H1 (cell line): ENCODE measurements around the gene GLIS2. TPM values are rescaled to one million over a fixed set of nuclear protein-coding genes. Genes with fewer than 3 reads are reported as not detected.

Source experiments
- CTCF ChIA-PET: fragments of 300-600 bp; sonication (Branson Sonifier 250); formaldehyde crosslinking; loops from one replicate; lab custom pipeline; 2021; ENCODE audit not compliant: partially characterized antibody; lab: Charles Lee
- POLR2A ChIA-PET: fragments of 300-600 bp; sonication (Branson Sonifier 250); formaldehyde crosslinking; loops from one replicate; lab custom pipeline; 2021; ENCODE audit warnings: inconsistent platforms; ENCODE audit not compliant: partially characterized antibody; lab: Charles Lee
- DNase-seq, 2 experiments: peaks; one replicate each; pipeline versions ENCODE4 v3.0.0 to v3.0.0-alpha.2; 2010 to 2022; ENCODE audit warnings: low spot score in 2 of 2, low read depth in 1 of 2, mixed read lengths in 1 of 2
- FAIRE-seq: peaks from 2 replicates; lab custom pipeline; 2011; peaks lifted over from hg19 to GRCh38; lab: Jason Lieb, UNC
- H2AFZ ChIP-seq: 2 replicates; pipeline ENCODE4 v1.8.1; 2012; ENCODE audit warnings: low read length, inconsistent platforms
- H2AK5ac ChIP-seq: 2 replicates; pipeline ENCODE4 v1.6.1; 2013; ENCODE audit warnings: low read depth, low read length
- H2BK120ac ChIP-seq: replicated peaks from 2 replicates; pipeline ENCODE3; 2013; ENCODE audit warnings: low read depth, low read length, inconsistent platforms
- H2BK12ac ChIP-seq: 2 replicates; pipeline ENCODE4 v1.6.1; 2013; ENCODE audit warnings: low read depth, low read length
- H2BK15ac ChIP-seq: 2 replicates; pipeline ENCODE4 v1.6.1; 2013; ENCODE audit warnings: low read length
- H2BK20ac ChIP-seq: 2 replicates; pipeline ENCODE4 v1.6.1; 2013; ENCODE audit warnings: low read length
- H2BK5ac ChIP-seq: 2 replicates; pipeline ENCODE4 v1.6.1; 2013; ENCODE audit warnings: low read depth, low read length
- H3K14ac ChIP-seq: 2 replicates; pipeline ENCODE4 v1.6.1; 2013; ENCODE audit warnings: inconsistent platforms; ENCODE audit not compliant: insufficient read length
- H3K18ac ChIP-seq: 2 replicates; pipeline ENCODE4 v1.6.1; 2013; ENCODE audit warnings: low read length; ENCODE audit errors: extremely low read depth
- H3K23ac ChIP-seq: 2 replicates; pipeline ENCODE4 v1.6.1; 2013; ENCODE audit warnings: inconsistent platforms; ENCODE audit not compliant: insufficient read length
- H3K23me2 ChIP-seq: 2 replicates; pipeline ENCODE4 v1.6.1; 2013; ENCODE audit warnings: low read depth, low read length
- H3K27ac ChIP-seq: 2 replicates; pipeline ENCODE4 v1.6.1; 2011; ENCODE audit warnings: low read depth, low read length, inconsistent platforms
- H3K27me3 ChIP-seq, 4 experiments: replicated peaks in 1 of 4; 1 replicate in 1 of 4; 2 replicates in 3 of 4; pipeline versions ENCODE4 v1.6.1 to v1.8.1; 2011 to 2013; ENCODE audit warnings: low read length in 3 of 4, mild to moderate bottlenecking in 3 of 4, inconsistent platforms in 2 of 4, mixed read lengths in 2 of 4, moderate library complexity in 1 of 4; ENCODE audit not compliant: control insufficient read depth in 3 of 4, insufficient read depth in 3 of 4; ENCODE audit errors: extremely low read depth in 1 of 4
- H3K36me3 ChIP-seq, 4 experiments: 2 replicates each; pipeline versions ENCODE4 v1.6.1 to v1.8.1; 2011 to 2013; ENCODE audit warnings: mild to moderate bottlenecking in 4 of 4, low read length in 3 of 4, moderate library complexity in 2 of 4, control low read depth in 1 of 4, inconsistent platforms in 1 of 4; ENCODE audit not compliant: insufficient read depth in 4 of 4, control insufficient read depth in 2 of 4
- H3K4ac ChIP-seq: replicated peaks from 2 replicates; pipeline ENCODE3; 2013; ENCODE audit warnings: low read length, low read depth, mixed read lengths, inconsistent platforms; ENCODE audit not compliant: insufficient read length
- H3K4me1 ChIP-seq, 4 experiments: replicated peaks in 1 of 4; 1 replicate in 1 of 4; 2 replicates in 3 of 4; pipeline versions ENCODE4 v1.6.1 to v1.8.1; 2011 to 2013; ENCODE audit warnings: low read length in 3 of 4, inconsistent platforms in 2 of 4, mixed read lengths in 1 of 4; ENCODE audit not compliant: insufficient read depth in 4 of 4, control insufficient read depth in 3 of 4
- H3K4me2 ChIP-seq, 2 experiments: 2 replicates each; pipeline versions ENCODE4 v1.6.1 to v1.8.1; 2011 to 2013; ENCODE audit warnings: low read depth in 2 of 2, low read length in 2 of 2, control low read depth in 1 of 2, inconsistent platforms in 1 of 2, mild to moderate bottlenecking in 1 of 2; ENCODE audit not compliant: insufficient read depth in 1 of 2
- H3K4me3 ChIP-seq, 4 experiments: fragments of 200-600, 300-600 bp in 1 of 4; sonication (generic), shearing (Covaris generic), sonication (Bioruptor Twin) in 1 of 4; 2 replicates each; pipeline versions ENCODE4 v1.5.1 to v1.8.1; 2011 to 2016; ENCODE audit warnings: low read length in 4 of 4, low read depth in 3 of 4, control low read depth in 2 of 4, inconsistent platforms in 2 of 4, mild to moderate bottlenecking in 2 of 4, mixed read lengths in 1 of 4, moderate library complexity in 1 of 4; ENCODE audit not compliant: insufficient read depth in 2 of 4; ENCODE audit errors: extremely low read depth in 1 of 4
- H3K56ac ChIP-seq: replicated peaks from 2 replicates; pipeline ENCODE3; 2013; ENCODE audit warnings: low read depth, mild to moderate bottlenecking, mixed read lengths, low read length, inconsistent platforms; ENCODE audit not compliant: insufficient read length
- H3K79me1 ChIP-seq: 2 replicates; pipeline ENCODE4 v1.6.1; 2013; ENCODE audit warnings: low read depth, low read length, control low read depth
- H3K79me2 ChIP-seq, 2 experiments: 2 replicates each; pipeline versions ENCODE4 v1.6.1 to v1.8.1; 2012 to 2013; ENCODE audit warnings: low read length in 2 of 2, mild to moderate bottlenecking in 2 of 2, inconsistent platforms in 1 of 2; ENCODE audit not compliant: insufficient read depth in 2 of 2, control insufficient read depth in 1 of 2
- H3K9ac ChIP-seq, 4 experiments: replicated peaks in 1 of 4; 1 replicate in 1 of 4; 2 replicates in 3 of 4; pipeline versions ENCODE4 v1.6.1 to v1.8.1; 2011 to 2013; ENCODE audit warnings: low read depth in 3 of 4, low read length in 3 of 4, control low read depth in 2 of 4, mild to moderate bottlenecking in 2 of 4, moderate library complexity in 2 of 4, inconsistent platforms in 1 of 4; ENCODE audit errors: extremely low read depth in 1 of 4
- H3K9me3 ChIP-seq, 2 experiments: 2 replicates each; pipeline versions ENCODE4 v1.6.1 to v1.8.1; 2012 to 2013; ENCODE audit warnings: mild to moderate bottlenecking in 2 of 2, moderate library complexity in 2 of 2, control low read depth in 1 of 2, inconsistent platforms in 1 of 2, low read depth in 1 of 2, low read length in 1 of 2, mixed read lengths in 1 of 2; ENCODE audit not compliant: insufficient read depth in 2 of 2
- H4K20me1 ChIP-seq, 2 experiments: replicated peaks in 1 of 2; 2 replicates each; pipeline versions ENCODE3 to v1.8.1; 2011 to 2013; ENCODE audit warnings: inconsistent platforms in 2 of 2, low read length in 2 of 2, mild to moderate bottlenecking in 1 of 2; ENCODE audit not compliant: insufficient read depth in 2 of 2, control insufficient read depth in 1 of 2
- H4K5ac ChIP-seq: 2 replicates; pipeline ENCODE4 v1.6.1; 2013; ENCODE audit warnings: low read length, low read depth, mixed read lengths, inconsistent platforms; ENCODE audit not compliant: insufficient read length
- H4K8ac ChIP-seq: 2 replicates; pipeline ENCODE4 v1.8.0; 2013; ENCODE audit warnings: mild to moderate bottlenecking, moderate library complexity, low read length, inconsistent platforms; ENCODE audit not compliant: insufficient read depth; ENCODE audit errors: extremely low read depth
- H4K91ac ChIP-seq: replicated peaks from 2 replicates; pipeline ENCODE3; 2013; ENCODE audit warnings: low read length, mixed read lengths, inconsistent platforms; ENCODE audit not compliant: insufficient read length
- CEBPB ChIP-seq: IDR thresholded peaks from 2 replicates; pipeline ENCODE4 v1.6.1; 2012; ENCODE audit warnings: low read depth, low read length
- PHF8 ChIP-seq: fragments of 200-600 bp; sonication (generic); conservative IDR thresholded peaks from 2 replicates; pipeline ENCODE4 v1.7.1; 2012; ENCODE audit warnings: low read depth, mild to moderate bottlenecking, inconsistent platforms, low read length, moderate library complexity
- POLR2A ChIP-seq, 2 experiments: IDR thresholded peaks; 1 replicate in 1 of 2; 2 replicates in 1 of 2; pipeline ENCODE4 v1.6.1; 2011; ENCODE audit warnings: low read depth in 2 of 2, low read length in 2 of 2, mild to moderate bottlenecking in 2 of 2; ENCODE audit errors: control extremely low read depth in 1 of 2
- RAD21 ChIP-seq, 2 experiments: IDR thresholded peaks in 1 of 2; conservative IDR thresholded peaks in 1 of 2; 2 replicates each; pipeline ENCODE4 v1.6.1; 2011; ENCODE audit warnings: low read depth in 2 of 2, low read length in 2 of 2, improper control_type of control experiment in 1 of 2, inconsistent platforms in 1 of 2, mild to moderate bottlenecking in 1 of 2, moderate library complexity in 1 of 2
- SAP30 ChIP-seq: fragments of 300-600 bp; sonication (generic); IDR thresholded peaks from 2 replicates; pipeline ENCODE4 v1.7.1; 2012; ENCODE audit warnings: low read length, moderate library complexity, mild to moderate bottlenecking, inconsistent platforms; ENCODE audit not compliant: insufficient read depth, insufficient replicate concordance
- WGBS, 2 experiments: shearing (Covaris generic) in 1 of 2; methylation state at CpG; one replicate each; pipeline versions ENCODE4 v1.1.6 to v1.1.7; 2013 to 2015; ENCODE audit warnings: low lambda C conversion rate in 2 of 2, mixed read lengths in 2 of 2, inconsistent platforms in 1 of 2, low coverage in 1 of 2, missing lambda C conversion rate in 1 of 2; ENCODE audit not compliant: insufficient replicate concordance in 2 of 2, insufficient coverage in 1 of 2, insufficient read length in 1 of 2; ENCODE audit errors: extremely low coverage in 1 of 2, missing lambda C conversion rate in 1 of 2; 5-methylcytosine and 5-hydroxymethylcytosine counted together
- polyA plus RNA-seq, 7 experiments: library from polyadenylated mRNA; depleted of rRNA in 3 of 7; stranded (reverse) in 5 of 7; unstranded in 2 of 7; fragments of >200 nt in 5 of 7; fragments of 200-250 nt in 2 of 7; gene quantifications; 1 replicate in 5 of 7; 2 replicates in 1 of 7; 4 replicates in 1 of 7; pipeline versions ENCODE4 v1.2.1 to v1.2.3, GENCODE V29; 2011 to 2013; ENCODE audit warnings: missing spikeins in 2 of 7, mixed read lengths in 2 of 7
- total RNA-seq: library from RNA; stranded (reverse); fragmentation: NEBNext Ultra II Directional; extraction: Animal tissue kit (Norgen Biotek cat#: 25700); gene quantifications from 2 replicates; pipeline ENCODE4 v1.2.1, GENCODE V29; 2021

The GLIS2 gene
- total and polyA plus RNA-seq, 2 of the 8 experiments (the other 6 are each of a cell fraction or from before 2014, with no cell fraction given) = 4.3 to 17.4 TPM

GRCh38 chr16:4364196-4365013, 48.5 kb downstream of the GLIS2 start:
- Histone ChIP-seq H3K9ac (no peak overlapping the region), H4K8ac (no peak overlapping the region), H2BK20ac (0 out of 2 replicates have a peak overlapping the region, but pooled peaks have one; percentile 48), H3K27ac (no peak overlapping the region), H3K4ac (no peak overlapping the region), H3K4me1 (peaks cover 0 to under 1% (median 0%) of the 10 kb centered on the region in 4 experiments; a peak in 3 of 7 replicates), H2BK120ac (no peak overlapping the region), H3K4me3 (no peak overlapping the region), H3K36me3 (no peaks in the 10 kb centered on the region), H3K27me3 (no peaks in the 10 kb centered on the region; a peak in 1 of 7 replicates), H4K5ac (no peak overlapping the region), H2BK5ac (no peak overlapping the region), H3K14ac (no peak overlapping the region), H3K18ac (no peak overlapping the region), H3K4me2 (no peak overlapping the region), H3K23me2 (peaks cover 2% of the 10 kb centered on the region; the same call in 1 of the 2 replicates), H3K9me3 (no peaks in the 10 kb centered on the region), H3K79me2 (no peaks in the 10 kb centered on the region), H2AK5ac (no peak overlapping the region), H2AFZ (no peak overlapping the region), H4K20me1 (peaks cover 0 to 4% of the 10 kb centered on the region in 2 experiments), H3K79me1 (no peaks in the 10 kb centered on the region), H2BK12ac (no peak overlapping the region), H2BK15ac (no peak overlapping the region), H3K56ac (no peak overlapping the region), H3K23ac (no peak overlapping the region), H4K91ac (no peak overlapping the region)
- WGBS, 2 experiments = 93% methylated on average over 32 of the region's 37 CpGs; no CpG with 5 or more reads in 1 of the 2 experiments
- FAIRE-seq (no peak), DNase-seq (no peak)
- POLR2A ChIA-PET = interaction anchor here (0.7 to 2.4 kb wide), 6 partner anchors 9 to 93 kb away, joined by 3 to 22 read pairs (median 6); partner anchors contain the start of gene PAM16
- no peak for TF ChIP-seq RAD21 (IDR thresholded peaks at IDR 0.05 in 1 of 2, conservative IDR thresholded peaks at IDR 0.05 in 1 of 2; ENCODE audit: low read depth in 2 of 2, low read length in 2 of 2)
- no peak for TF ChIP-seq CEBPB
- no peak for TF ChIP-seq POLR2A (IDR thresholded peaks at IDR 0.05; ENCODE audit: control extremely low read depth in 1 of 2, low read depth in 2 of 2, low read length in 2 of 2)
- TF ChIP-seq PHF8 = no peak
- no peak for TF ChIP-seq SAP30
- CTCF ChIA-PET = interaction anchor here (0.7 to 14.0 kb wide), 9 partner anchors 10 to 163 kb away, joined by 3 to 425 read pairs (median 5); no protein-coding TSS in a partner anchor
